ENCODE results near the gene YJU2. TPM values are rescaled to one million over a fixed set of nuclear protein-coding genes. Genes with fewer than 3 reads are reported as not detected.

Gene YJU2
- total RNA-seq = 24.2 and 32.1 TPM in 2 replicates

DNA sequence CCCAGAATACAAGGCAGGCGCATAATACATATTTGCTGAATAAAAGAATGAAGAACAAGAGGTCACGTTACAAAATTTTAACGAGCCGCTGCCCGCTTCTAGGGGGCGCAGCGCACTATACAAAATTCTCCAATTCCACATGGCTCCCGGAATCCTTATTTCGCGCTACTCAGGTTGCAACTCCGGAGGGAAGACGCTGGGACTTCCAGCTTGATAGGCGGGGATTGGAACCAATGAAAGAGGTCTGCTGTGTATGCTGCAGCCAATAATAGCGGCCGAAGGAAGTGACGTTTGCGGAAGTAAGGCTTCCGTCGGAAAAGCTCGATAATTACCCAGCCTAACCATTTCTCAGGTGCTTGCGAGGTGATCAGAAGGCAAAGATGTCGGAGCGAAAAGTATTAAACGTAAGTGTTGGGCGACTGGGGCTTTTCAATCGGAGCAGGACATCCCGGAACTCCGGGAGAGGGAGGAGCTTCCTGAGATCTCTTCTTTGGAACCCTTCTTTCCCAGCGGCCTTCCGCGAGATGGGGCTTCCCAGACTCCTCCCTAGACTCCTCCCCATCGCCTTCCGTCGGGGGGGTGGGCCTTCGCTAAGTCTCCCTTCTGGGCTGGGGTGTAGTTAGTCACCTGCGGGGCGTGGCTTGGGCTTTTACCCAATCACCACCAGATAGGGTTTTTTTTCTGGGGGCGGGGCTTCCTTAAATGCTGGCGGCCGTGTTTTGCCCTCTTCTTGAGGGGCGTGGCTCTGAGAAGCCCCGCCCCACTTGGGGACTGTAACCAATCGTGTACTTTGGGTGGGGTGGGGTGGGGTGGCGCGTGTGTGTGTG lies at the start of gene YJU2:
TSS of gene YJU2 (plus strand) at position 314 of the 827 bp plus-strand sequence. CDS start at position 381, 67 bp downstream.

DNA sequence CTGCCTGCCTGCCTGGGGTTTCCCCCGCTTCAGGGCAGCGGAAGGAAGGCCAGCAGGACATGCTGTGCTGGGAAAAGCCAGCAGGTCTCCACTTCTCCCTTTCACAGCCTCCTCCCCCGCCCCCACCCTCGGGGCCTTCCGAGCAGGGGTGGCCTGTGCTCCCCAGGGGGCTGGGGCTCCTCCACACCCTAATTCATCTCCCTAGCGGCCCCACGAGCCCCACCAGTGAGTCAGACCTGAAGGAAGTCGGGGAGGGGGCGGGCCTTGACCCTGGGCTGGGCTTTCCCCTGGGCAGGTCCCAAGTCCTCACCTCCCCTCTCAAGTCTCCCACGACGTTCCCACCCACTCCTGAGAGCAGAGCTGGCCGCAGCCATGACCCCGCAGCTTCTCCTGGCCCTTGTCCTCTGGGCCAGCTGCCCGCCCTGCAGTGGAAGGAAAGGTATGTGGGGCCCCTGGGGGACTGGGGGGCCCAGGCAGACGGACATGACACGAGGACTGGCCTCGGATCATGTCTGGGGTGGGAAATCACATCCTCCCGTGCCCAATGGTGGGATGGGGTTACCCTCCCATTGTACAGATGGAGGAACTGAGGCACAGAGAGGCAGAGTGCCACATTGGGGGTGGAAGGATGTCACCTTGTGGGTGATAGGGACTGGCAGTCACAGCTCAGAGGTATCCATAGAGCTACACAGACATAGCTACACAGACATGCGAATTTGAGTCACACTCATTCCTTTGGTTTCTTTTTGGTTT lies 17.5 kb upstream of the YJU2 start, which contains the start of gene EBI3:
TSS of gene EBI3 (plus strand) at position 345 of the 753 bp plus-strand sequence. CDS start at position 373, 28 bp downstream.

DNA sequence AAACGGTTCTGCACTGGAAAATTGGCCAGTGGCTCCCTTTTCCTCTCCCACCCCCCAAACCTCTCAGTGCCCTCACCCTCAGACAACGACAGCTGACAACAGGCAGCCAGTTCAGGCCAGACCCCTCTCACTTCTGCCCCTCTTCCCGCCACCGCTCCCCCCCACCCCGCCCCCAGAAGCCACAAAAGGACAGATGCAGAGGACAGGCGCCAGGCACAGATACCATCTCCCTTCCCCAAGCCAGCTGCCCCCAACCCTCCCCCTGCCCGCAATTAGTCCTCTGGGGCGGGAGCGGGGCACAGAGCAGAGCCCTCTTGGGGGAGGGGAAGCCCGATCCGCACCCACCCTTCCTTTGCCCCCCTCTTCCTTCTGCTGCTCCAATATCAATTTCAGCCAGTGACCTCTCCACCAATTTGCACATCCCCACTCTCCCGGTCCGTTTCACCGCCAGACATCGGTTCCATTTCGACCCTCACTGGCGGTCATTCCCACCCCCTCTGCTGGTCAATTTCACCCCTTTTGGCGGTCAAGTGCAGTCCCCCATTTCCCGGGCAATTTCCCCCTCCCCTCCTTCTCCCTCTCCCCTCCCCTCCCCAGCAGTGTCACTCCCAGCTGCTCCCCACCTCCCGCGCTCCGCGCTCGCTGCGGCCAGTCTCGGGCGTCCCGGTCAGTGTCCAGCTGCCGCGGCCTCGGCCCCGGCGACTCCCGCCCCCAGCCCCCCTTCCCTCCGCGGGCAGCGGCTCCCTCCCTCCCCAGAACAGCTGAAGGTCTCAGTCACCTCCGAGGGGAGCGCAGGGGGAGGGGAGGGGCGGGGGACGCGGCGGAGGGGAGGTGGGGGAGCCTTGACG lies 31.8 kb downstream of the YJU2 start, which contains the start of gene SHD:
TSS of gene SHD (plus strand) at position 848 of the 848 bp plus-strand sequence. CDS start 798 bp downstream, outside the sequence.

DNA sequence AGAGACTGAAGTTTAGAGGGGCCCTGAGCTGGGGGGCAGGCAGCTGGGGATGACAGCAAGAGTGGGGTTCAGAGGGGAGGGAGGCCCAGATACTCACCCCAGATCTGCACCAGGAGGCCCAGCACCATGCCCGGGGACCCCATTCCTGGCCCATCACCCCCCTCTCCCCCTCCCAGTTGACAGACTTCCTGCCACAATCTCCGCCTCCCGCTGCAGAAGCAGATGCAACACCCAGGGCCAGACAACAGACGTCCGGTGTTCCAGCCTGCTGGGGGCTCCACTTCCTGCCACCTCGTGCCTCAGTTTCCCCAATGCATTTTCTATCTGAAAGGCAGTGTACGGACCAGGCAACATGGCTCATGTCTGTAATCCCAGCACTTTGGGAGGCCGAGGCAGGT lies 55.4 kb downstream of the YJU2 start, which contains the start of gene TMIGD2:
TSS of gene TMIGD2 (minus strand) at position 147 of the 398 bp plus-strand sequence. CDS start at position 143, 4 bp downstream.

DNA sequence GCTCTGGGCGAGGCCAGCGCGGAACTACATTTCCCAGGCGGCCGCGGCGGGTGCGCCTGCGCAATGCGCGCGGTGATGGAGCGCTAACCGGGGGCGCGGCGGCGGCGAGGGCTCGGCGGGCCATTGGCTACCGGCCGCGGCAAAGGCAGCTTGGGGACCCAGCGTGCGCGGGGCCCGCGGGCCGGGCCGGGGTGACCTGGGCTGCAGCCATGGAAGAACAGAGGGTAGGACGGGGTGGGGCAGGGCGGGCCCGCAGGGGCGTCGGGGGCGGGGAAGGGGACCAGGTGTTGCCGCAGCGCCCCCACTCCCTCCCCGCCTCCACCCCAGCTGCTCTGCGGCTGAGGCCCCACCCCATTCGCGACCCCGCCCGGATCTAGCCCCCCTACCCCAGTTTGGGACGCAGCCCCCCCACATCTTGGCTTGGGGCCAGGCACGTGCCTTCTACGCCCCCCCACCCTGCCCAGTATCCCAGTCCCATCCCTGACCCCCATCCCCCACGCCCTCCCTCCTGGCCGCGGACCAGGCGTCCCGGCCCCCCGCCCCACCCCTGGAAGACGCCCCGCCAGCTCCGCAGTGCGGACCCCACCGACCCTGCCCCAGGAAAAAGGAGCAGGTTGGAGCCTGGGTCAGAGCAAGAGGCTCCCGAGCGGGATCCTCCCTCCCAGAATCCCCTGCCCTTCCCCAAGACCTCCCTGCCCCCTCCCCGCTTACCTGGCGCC lies 57.8 kb downstream of the YJU2 start, which contains the start of gene FSD1:
TSS of gene FSD1 (plus strand) at position 61 of the 719 bp plus-strand sequence. CDS start at position 210, 149 bp downstream.

Other genes with a start within 250 kb of the YJU2 start
- 26.2 and 29.9 TPM in 2 replicates for gene PIAS4, start 239.3 kb upstream of the YJU2 start, total RNA-seq
- gene ZBTB7A, start 180.2 kb upstream of the YJU2 start, total RNA-seq = 23.8 and 36.9 TPM in 2 replicates
- 157 and 238 TPM in 2 replicates for gene MAP2K2, start 123.0 kb upstream of the YJU2 start, total RNA-seq
- not detected in 2 replicates for gene CREB3L3, start 93.4 kb upstream of the YJU2 start, total RNA-seq
- gene SIRT6, start 64.5 kb upstream of the YJU2 start, total RNA-seq = 26.1 and 40.8 TPM in 2 replicates
- gene ANKRD24, start 64.4 kb upstream of the YJU2 start, total RNA-seq = under 0.01 and 0.51 TPM in 2 replicates
- gene EBI3, start 17.6 kb upstream of the YJU2 start, total RNA-seq = 2.3 and 4.4 TPM in 2 replicates
- gene SHD, start 32.2 kb downstream of the YJU2 start, total RNA-seq = not detected in 2 replicates
- gene TMIGD2, start 55.3 kb downstream of the YJU2 start, total RNA-seq = not detected in 2 replicates
- 13.8 and 29.7 TPM in 2 replicates for gene FSD1, start 57.5 kb downstream of the YJU2 start, total RNA-seq
- gene STAP2, start 91.7 kb downstream of the YJU2 start, total RNA-seq = 42.7 and 52.2 TPM in 2 replicates
- gene MPND, start 96.5 kb downstream of the YJU2 start, total RNA-seq = 6.2 and 11.0 TPM in 2 replicates
- gene SH3GL1, start 153.5 kb downstream of the YJU2 start, total RNA-seq = 99.9 and 101 TPM in 2 replicates
- gene CHAF1A, start 155.6 kb downstream of the YJU2 start, total RNA-seq = 12.0 and 31.4 TPM in 2 replicates
- gene UBXN6, start 210.7 kb downstream of the YJU2 start, total RNA-seq = 114 and 193 TPM in 2 replicates
- 66.5 and 69.6 TPM in 2 replicates for gene HDGFL2, start 225.2 kb downstream of the YJU2 start, total RNA-seq